Smooth muscle cell (in vitro differentiated cells): Measurements from ENCODE around the gene ANO6. TPM values are rescaled to one million over a fixed set of nuclear protein-coding genes. Genes with fewer than 3 reads are reported as not detected.

Experiments
- polyA plus RNA-seq: library from polyadenylated mRNA; unstranded; fragments of >200 nt; fragmentation: Nextera tagmentation; extraction: Ambion mirVana; gene quantifications from 2 replicates; pipeline ENCODE4 v1.2.1, GENCODE V29; 2016
- small RNA-seq: library from RNA; depleted of rRNA; stranded (forward); fragments of <200 nt; gene quantifications from one replicate; pipeline ENCODE3, GENCODE V24; 2014
- total RNA-seq: library from RNA; depleted of rRNA; stranded (reverse); fragments of >200 nt; gene quantifications from 2 replicates; pipeline ENCODE4 v1.2.3, GENCODE V29; 2014

Gene ANO6
- total and polyA plus RNA-seq, 2 experiments from 2014 or later: 44.8 to 106 TPM

Small RNA genes within 50 kb of the gene (small RNA-seq; reads per million reads assigned to genes)
- not detected for gene AC009248.2

Other genes starting within 250 kb of the ANO6 start
- not detected in 2 replicates for gene DBX2, start 165.0 kb upstream of the ANO6 start, total RNA-seq
- gene DBX2, start 165.0 kb upstream of the ANO6 start, polyA plus RNA-seq: not detected in 2 replicates